Loucy (cell line): Measurements from ENCODE around the gene NETO2.

Source experiments
- H2AFZ ChIP-seq: fragments of 200-600 bp; sonication (generic); 2 replicates; pipeline ENCODE4 v1.6.0; 2016; ENCODE audit warnings: antibody characterized with exemption, mild to moderate bottlenecking, low read length, moderate library complexity
- H3F3A ChIP-seq: fragments of 200-600 bp; 2 replicates; pipeline ENCODE4 v1.6.0; 2016; ENCODE audit warnings: antibody characterized with exemption, low read depth, mild to moderate bottlenecking
- H3K27me3 ChIP-seq: fragments of 200-600 bp; sonication (generic); 2 replicates; pipeline ENCODE4 v1.6.1; 2014; ENCODE audit warnings: low read length, mild to moderate bottlenecking; ENCODE audit not compliant: insufficient read depth, poor library complexity, severe bottlenecking
- H3K36me3 ChIP-seq: fragments of 200-600 bp; sonication (generic); 2 replicates; pipeline ENCODE4 v1.6.1; 2016; ENCODE audit warnings: low read length; ENCODE audit not compliant: insufficient read depth
- H3K4me1 ChIP-seq: fragments of 200-600 bp; sonication (generic); 2 replicates; pipeline ENCODE4 v1.5.1; 2014; ENCODE audit warnings: low read length, mild to moderate bottlenecking; ENCODE audit not compliant: insufficient read depth, poor library complexity, severe bottlenecking
- H3K4me2 ChIP-seq: fragments of 200-600 bp; sonication (generic); 2 replicates; pipeline ENCODE4 v1.6.0; 2014; ENCODE audit warnings: antibody characterized with exemption, low read length, low read depth, mild to moderate bottlenecking; ENCODE audit not compliant: poor library complexity, severe bottlenecking
- H3K4me3 ChIP-seq: fragments of 200-600 bp; sonication (generic); 2 replicates; pipeline ENCODE4 v1.5.1; 2014; ENCODE audit warnings: low read length, mild to moderate bottlenecking, mixed read lengths; ENCODE audit not compliant: poor library complexity, severe bottlenecking
- H3K79me2 ChIP-seq: fragments of 200-600 bp; sonication (generic); 2 replicates; pipeline ENCODE4 v1.6.1; 2014; ENCODE audit warnings: low read length; ENCODE audit not compliant: insufficient read depth
- H3K9ac ChIP-seq: fragments of 200-600 bp; sonication (generic); 2 replicates; pipeline ENCODE4 v1.6.0; 2014; ENCODE audit warnings: mild to moderate bottlenecking, low read depth, low read length, moderate library complexity; ENCODE audit not compliant: poor library complexity, severe bottlenecking
- H3K9me2 ChIP-seq: fragments of 200-600 bp; sonication (generic); replicated peaks from 2 replicates; pipeline ENCODE4 v1.6.1; 2016; ENCODE audit warnings: low read depth, low read length, mixed read lengths
- H3K9me3 ChIP-seq: fragments of 200-600 bp; sonication (generic); 2 replicates; pipeline ENCODE4 v1.6.1; 2014; ENCODE audit warnings: mild to moderate bottlenecking, antibody characterized with exemption, low read length, low read depth; ENCODE audit not compliant: insufficient read depth
- H4K20me1 ChIP-seq: fragments of 200-600 bp; sonication (generic); 2 replicates; pipeline ENCODE4 v1.6.0; 2014; ENCODE audit warnings: antibody characterized with exemption, low read length, mild to moderate bottlenecking; ENCODE audit not compliant: insufficient read depth, poor library complexity, severe bottlenecking
- CTCF ChIP-seq: fragments of 200-600 bp; sonication (generic); conservative IDR thresholded peaks from 2 replicates; pipeline ENCODE4 v1.5.1; 2014; ENCODE audit warnings: mild to moderate bottlenecking, antibody characterized with exemption, low read length
- EZH2phosphoT487 ChIP-seq: fragments of 200-600 bp; IDR thresholded peaks from 2 replicates; pipeline ENCODE4 v1.6.1; 2018; ENCODE audit warnings: antibody characterized with exemption, mild to moderate bottlenecking, moderate library complexity, borderline replicate concordance

The NETO2 gene

GRCh38 chr16:47081115-47081514, 62.6 kb downstream of the NETO2 start:
- H3K9ac ChIP-seq = no peak overlapping the region
- H3F3A ChIP-seq = no peaks in the 10 kb centered on the region
- no peaks in the 10 kb centered on the region for H3K9me2 ChIP-seq
- H3K9me3 ChIP-seq = no peaks in the 10 kb centered on the region
- H4K20me1 ChIP-seq = no peaks in the 10 kb centered on the region
- no peak for TF ChIP-seq EZH2phosphoT487
- no peaks in the 10 kb centered on the region for H3K4me1 ChIP-seq
- H3K36me3 ChIP-seq = no peaks in the 10 kb centered on the region
- H3K27me3 ChIP-seq = no peaks in the 10 kb centered on the region
- no peak overlapping the region for H3K4me3 ChIP-seq
- H2AFZ ChIP-seq = no peak overlapping the region
- no peaks in the 10 kb centered on the region for H3K79me2 ChIP-seq
- no peak overlapping the region for H3K4me2 ChIP-seq

- Histone ChIP-seq H3K27me3 (no peaks in the 10 kb centered on the region), H3K4me3 (no peak overlapping the region), H3K9me3 (no peaks in the 10 kb centered on the region), H2AFZ (no peak overlapping the region), H3K9ac (no peak overlapping the region), H3F3A (no peaks in the 10 kb centered on the region), H3K79me2 (no peaks in the 10 kb centered on the region), H3K4me2 (no peak overlapping the region), H3K4me1 (no peaks in the 10 kb centered on the region), H4K20me1 (no peaks in the 10 kb centered on the region), H3K36me3 (no peaks in the 10 kb centered on the region), H3K9me2 (no peaks in the 10 kb centered on the region)
- no peak for TF ChIP-seq CTCF
- no peak for TF ChIP-seq EZH2phosphoT487
Measured at GRCh38 chr16:47079860-47080259, 63.9 kb downstream of the NETO2 start.

- no peak overlapping the region for H2AFZ ChIP-seq
- no peaks in the 10 kb centered on the region for H3K9me3 ChIP-seq
- H3K9ac ChIP-seq = no peak overlapping the region
- H4K20me1 ChIP-seq = no peaks in the 10 kb centered on the region
- H3K27me3 ChIP-seq = no peaks in the 10 kb centered on the region
- peaks cover 4% of the 10 kb centered on the region for H3K4me1 ChIP-seq
- no peaks in the 10 kb centered on the region for H3K79me2 ChIP-seq
- H3F3A ChIP-seq = no peaks in the 10 kb centered on the region
- no peaks in the 10 kb centered on the region for H3K36me3 ChIP-seq
- H3K4me3 ChIP-seq = no peak overlapping the region
- H3K9me2 ChIP-seq = no peaks in the 10 kb centered on the region
- H3K4me2 ChIP-seq = no peak overlapping the region
- TF ChIP-seq EZH2phosphoT487 (no peak), CTCF (no peak)
Measured at GRCh38 chr16:47073223-47074155, 70.3 kb downstream of the NETO2 start.

GRCh38 chr16:47072158-47072557, 71.6 kb downstream of the NETO2 start:
- no peaks in the 10 kb centered on the region for H3K79me2 ChIP-seq
- no peaks in the 10 kb centered on the region for H3F3A ChIP-seq
- no peak overlapping the region for H3K4me2 ChIP-seq
- no peaks in the 10 kb centered on the region for H3K9me3 ChIP-seq
- H4K20me1 ChIP-seq = no peaks in the 10 kb centered on the region
- H2AFZ ChIP-seq = no peak overlapping the region
- no peaks in the 10 kb centered on the region for H3K9me2 ChIP-seq
- H3K36me3 ChIP-seq = no peaks in the 10 kb centered on the region
- TF ChIP-seq EZH2phosphoT487 (no peak), CTCF (no peak)
- H3K9ac ChIP-seq = no peak overlapping the region
- H3K27me3 ChIP-seq = no peaks in the 10 kb centered on the region
- peaks cover 4% of the 10 kb centered on the region for H3K4me1 ChIP-seq
- H3K4me3 ChIP-seq = no peak overlapping the region
